Uterine smooth muscle cell (primary cell): ENCODE data around the gene RARG. TPM values are rescaled to one million over a fixed set of nuclear protein-coding genes. Genes with fewer than 3 reads are reported as not detected.

Experiments used
- total RNA-seq: library from RNA; depleted of rRNA; stranded (reverse); fragments of >200 nt; gene quantifications from 2 replicates; pipeline ENCODE4 v1.2.3, GENCODE V29; 2014

RARG gene
- total RNA-seq = 20.9 and 27.1 TPM in 2 replicates

GRCh38 chr12:53231921-53232645 is at the start of gene RARG:
TSS of gene RARG (minus strand) at chr12:53232209. CDS start at chr12:53227545, 4,664 bp downstream.

GRCh38 chr12:53267999-53268629 is 36.1 kb upstream of the RARG start, which contains the start of gene ESPL1:
TSS of gene ESPL1 (plus strand) at chr12:53268299. CDS start at chr12:53268767, 468 bp downstream.

GRCh38 chr12:53207042-53207441 is 25.0 kb downstream of the RARG start, which contains the start of gene ITGB7:
TSS of gene ITGB7 (minus strand) at chr12:53207251. CDS start at chr12:53200443, 6,808 bp downstream.

GRCh38 chr12:53180220-53180930 is 51.6 kb downstream of the RARG start, which contains the start of the genes CSAD and ZNF740:
TSS of gene CSAD (minus strand) at chr12:53180925. CDS start at chr12:53173470, 7,455 bp downstream.
TSS of gene ZNF740 (plus strand) at chr12:53180722. CDS start at chr12:53181984, 1,262 bp downstream.

Other genes starting within 250 kb of the RARG start
- 985 and 1,506 TPM in 2 replicates for gene EIF4B, start 225.8 kb downstream of the RARG start, total RNA-seq
- gene TNS2, start 182.1 kb downstream of the RARG start, total RNA-seq = 27.6 and 30.5 TPM in 2 replicates
- gene SPRYD3, start 152.8 kb downstream of the RARG start, total RNA-seq = 28.1 and 31.3 TPM in 2 replicates
- gene IGFBP6, start 134.5 kb downstream of the RARG start, total RNA-seq = 300 and 444 TPM in 2 replicates
- gene SOAT2, start 128.7 kb downstream of the RARG start, total RNA-seq = 0.33 TPM in 1 of 2 replicates, not detected in the other
- 15.3 and 16.2 TPM in 2 replicates for gene ZNF740, start 51.5 kb downstream of the RARG start, total RNA-seq
- gene CSAD, start 51.3 kb downstream of the RARG start, total RNA-seq = 9.0 and 11.0 TPM in 2 replicates
- 0.12 and 0.77 TPM in 2 replicates for gene ITGB7, start 25.0 kb downstream of the RARG start, total RNA-seq
- 4.2 and 13.4 TPM in 2 replicates for gene ESPL1, start 36.1 kb upstream of the RARG start, total RNA-seq
- 293 and 448 TPM in 2 replicates for gene PFDN5, start 63.3 kb upstream of the RARG start, total RNA-seq
- 45.6 and 58.9 TPM in 2 replicates for gene MYG1, start 67.5 kb upstream of the RARG start, total RNA-seq
- 44.6 and 56.0 TPM in 2 replicates for gene AAAS, start 89.4 kb upstream of the RARG start, total RNA-seq
- 0.25 TPM in 1 of 2 replicates, not detected in the other for gene SP7, start 104.1 kb upstream of the RARG start, total RNA-seq
- gene SP1, start 148.0 kb upstream of the RARG start, total RNA-seq = 25.9 and 34.1 TPM in 2 replicates
- not detected in 2 replicates for gene AMHR2, start 191.6 kb upstream of the RARG start, total RNA-seq
- 25.2 and 26.2 TPM in 2 replicates for gene PRR13, start 209.5 kb upstream of the RARG start, total RNA-seq
- gene PCBP2, start 219.9 kb upstream of the RARG start, total RNA-seq = 229 and 290 TPM in 2 replicates